NB4 (cell line): ENCODE data around the gene ARSK.

Source experiments
- DNase-seq: peaks from one replicate; pipeline ENCODE4 v3.0.0; 2010; ENCODE audit warnings: low read depth
- H3K4me3 ChIP-seq: one replicate; pipeline ENCODE4 v1.5.1; 2011; ENCODE audit warnings: mild to moderate bottlenecking, low read depth, low read length, moderate library complexity
- MAX ChIP-seq: IDR thresholded peaks from 2 replicates; pipeline ENCODE4 v1.6.1; 2011; ENCODE audit warnings: low read depth, low read length
- MYC ChIP-seq: IDR thresholded peaks from 2 replicates; pipeline ENCODE4 v1.6.1; 2011; ENCODE audit warnings: low read depth, low read length
- POLR2A ChIP-seq: IDR thresholded peaks from 2 replicates; pipeline ENCODE4 v1.6.1; 2011; ENCODE audit warnings: mild to moderate bottlenecking; ENCODE audit not compliant: insufficient read length; ENCODE audit errors: extremely low read depth
- TF ChIP-seq, protein P1 (sequence below): IDR thresholded peaks from one replicate; pipeline ENCODE4 v1.5.1; 2012; ENCODE audit warnings: low read depth, low read length

Gene ARSK

GRCh38 chr5:95591490-95591901, 36.6 kb downstream of the ARSK start:
- TF ChIP-seq POLR2A (no peak), MAX (no peak), MYC (no peak)
- TF ChIP-seq, protein P1, sequence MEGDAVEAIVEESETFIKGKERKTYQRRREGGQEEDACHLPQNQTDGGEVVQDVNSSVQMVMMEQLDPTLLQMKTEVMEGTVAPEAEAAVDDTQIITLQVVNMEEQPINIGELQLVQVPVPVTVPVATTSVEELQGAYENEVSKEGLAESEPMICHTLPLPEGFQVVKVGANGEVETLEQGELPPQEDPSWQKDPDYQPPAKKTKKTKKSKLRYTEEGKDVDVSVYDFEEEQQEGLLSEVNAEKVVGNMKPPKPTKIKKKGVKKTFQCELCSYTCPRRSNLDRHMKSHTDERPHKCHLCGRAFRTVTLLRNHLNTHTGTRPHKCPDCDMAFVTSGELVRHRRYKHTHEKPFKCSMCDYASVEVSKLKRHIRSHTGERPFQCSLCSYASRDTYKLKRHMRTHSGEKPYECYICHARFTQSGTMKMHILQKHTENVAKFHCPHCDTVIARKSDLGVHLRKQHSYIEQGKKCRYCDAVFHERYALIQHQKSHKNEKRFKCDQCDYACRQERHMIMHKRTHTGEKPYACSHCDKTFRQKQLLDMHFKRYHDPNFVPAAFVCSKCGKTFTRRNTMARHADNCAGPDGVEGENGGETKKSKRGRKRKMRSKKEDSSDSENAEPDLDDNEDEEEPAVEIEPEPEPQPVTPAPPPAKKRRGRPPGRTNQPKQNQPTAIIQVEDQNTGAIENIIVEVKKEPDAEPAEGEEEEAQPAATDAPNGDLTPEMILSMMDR = no peak
- H3K4me3 ChIP-seq = no peak overlapping the region
- no peak for DNase-seq

DNA sequence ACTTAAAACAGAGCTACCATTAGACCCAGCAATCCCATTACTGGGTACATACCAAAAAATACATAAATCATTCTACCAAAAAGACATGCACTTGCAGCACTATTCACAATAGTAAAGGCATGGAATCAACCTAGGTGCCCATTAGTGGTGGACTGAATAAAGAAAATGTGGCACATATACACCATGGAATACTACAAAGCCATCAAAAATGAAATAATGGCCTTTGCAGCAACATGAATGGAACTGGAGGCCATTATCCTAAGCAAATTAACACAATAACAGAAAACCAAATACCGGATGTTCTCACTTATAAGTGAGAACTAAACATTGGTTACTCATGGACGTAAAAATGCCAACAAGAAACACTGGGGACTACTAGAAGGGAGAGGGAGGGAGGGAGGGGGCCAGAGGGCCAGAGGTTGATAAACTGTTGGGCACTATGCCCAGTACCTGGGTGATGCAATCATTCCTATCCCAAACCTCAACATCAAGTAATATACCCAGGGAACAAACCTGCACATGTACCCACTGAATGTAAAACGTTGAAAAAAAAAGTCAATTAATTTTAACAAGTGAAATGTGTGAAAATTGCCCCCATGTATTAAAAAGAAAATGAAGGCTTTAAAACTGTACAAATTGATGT, 40.5 kb downstream of the ARSK start:
- DNase-seq = no peak
- TF ChIP-seq MAX (no peak), POLR2A (no peak), MYC (no peak)
- TF ChIP-seq, protein P1 = no peak
- H3K4me3 ChIP-seq = no peak overlapping the region

DNA sequence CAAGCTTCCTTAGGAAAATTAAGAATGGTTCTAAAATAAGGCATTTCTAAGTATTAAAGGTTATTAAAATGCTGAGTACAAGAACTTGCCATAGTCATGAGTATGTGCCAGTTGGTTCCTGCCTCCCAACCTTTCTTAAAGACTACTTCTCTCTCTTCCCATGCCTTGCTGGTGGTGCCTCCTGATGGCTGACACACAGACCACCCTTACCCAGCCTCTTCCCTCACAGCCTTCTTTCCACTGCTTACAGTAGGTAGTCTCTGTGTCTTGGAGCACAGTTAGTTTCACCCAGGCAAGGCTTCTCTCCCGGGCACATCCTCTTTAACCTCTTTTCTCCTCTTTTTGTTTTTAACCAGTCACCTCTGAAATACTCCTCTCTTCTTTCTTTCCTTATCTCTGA, 44.4 kb downstream of the ARSK start:
- no peak overlapping the region for H3K4me3 ChIP-seq
- no peak for DNase-seq
- no peak for TF ChIP-seq MAX
- TF ChIP-seq MYC = no peak
- no peak for TF ChIP-seq POLR2A
- TF ChIP-seq, protein P1 = no peak

DNA sequence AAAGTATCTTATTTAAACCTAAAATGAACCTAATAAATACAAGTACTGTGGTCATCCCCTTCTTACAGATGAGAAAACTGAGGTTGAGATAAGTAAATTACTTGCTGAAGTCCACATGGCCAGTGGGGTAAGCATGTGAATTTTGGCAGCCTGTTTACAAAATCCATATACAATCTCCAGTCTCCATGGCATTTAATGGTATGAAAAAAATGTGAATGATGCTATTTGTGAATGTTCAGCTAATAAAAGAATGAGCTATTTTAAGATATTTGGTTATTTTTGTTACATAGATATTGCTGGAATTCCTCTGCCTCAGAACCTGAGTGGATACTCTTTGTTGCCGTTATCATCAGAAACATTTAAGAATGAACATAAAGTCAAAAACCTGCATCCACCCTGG, 45.7 kb downstream of the ARSK start:
- DNase-seq = no peak
- no peak for TF ChIP-seq MYC
- TF ChIP-seq MAX = no peak
- no peak for TF ChIP-seq POLR2A
- TF ChIP-seq, protein P1 = no peak
- H3K4me3 ChIP-seq = no peak overlapping the region

DNA sequence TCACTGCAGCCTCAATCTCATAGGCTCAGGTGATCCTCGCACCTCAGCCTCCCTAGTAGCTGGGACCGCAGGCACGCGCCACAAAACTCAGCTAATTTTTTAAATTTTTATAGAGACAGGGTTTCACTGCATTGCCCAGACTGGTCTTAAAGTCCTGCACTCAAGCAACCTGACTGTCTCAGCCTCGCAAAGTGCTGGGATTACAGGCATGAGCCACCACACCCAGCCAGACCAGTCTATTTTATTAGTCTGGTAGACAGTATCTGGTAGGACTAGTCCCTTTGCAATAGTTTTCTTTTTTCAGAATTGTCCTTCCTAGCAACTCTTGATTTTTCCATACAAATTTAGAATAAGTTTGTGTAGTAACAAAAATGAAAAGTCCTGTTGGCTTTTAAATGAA, 50.9 kb downstream of the ARSK start:
- no peak overlapping the region for H3K4me3 ChIP-seq
- no peak for DNase-seq
- TF ChIP-seq MAX (no peak), POLR2A (no peak), MYC (no peak)
- TF ChIP-seq, protein P1 = no peak
